ENCODE results near the gene EIF3M. TPM values are rescaled to one million over a fixed set of nuclear protein-coding genes. Genes with fewer than 3 reads are reported as not detected.

The EIF3M gene
- total and polyA plus RNA-seq, 7 donors = 215 to 585 (median 337) TPM

- Histone ChIP-seq H3K9me3 (no peaks in the 10 kb centered on the region), H3K4me3 (no peak overlapping the region), H3K36me3 (no peaks in the 10 kb centered on the region), H3K4me1 (no peaks in the 10 kb centered on the region), H3K27me3 (peaks cover 0 to 4% (median 0%) of the 10 kb centered on the region in 3 donors), H3K27ac (no peak overlapping the region)
- intact Hi-C loops (cut with DNase I) = no loop called here
- 71 to 73% methylated on average over 2 of the region's 2 CpGs for WGBS, 2 donors
- no peak for TF ChIP-seq EP300 (IDR thresholded peaks at IDR 0.05)
- no peak for TF ChIP-seq POLR2A (IDR thresholded peaks at IDR 0.05)
- no peak for TF ChIP-seq POLR2AphosphoS5 (IDR thresholded peaks at IDR 0.05)
- TF ChIP-seq CTCF (IDR thresholded peaks at IDR 0.05) = no peak
- no peak for DNase-seq
Observed at GRCh38 chr11:32575070-32575469, 8.6 kb upstream of the EIF3M start.

- intact Hi-C loops (cut with DNase I) = no loop called here
- TF ChIP-seq EP300 (IDR thresholded peaks at IDR 0.05) (no peak), POLR2AphosphoS5 (IDR thresholded peaks at IDR 0.05) (no peak), POLR2A (IDR thresholded peaks at IDR 0.05) (no peak), CTCF (IDR thresholded peaks at IDR 0.05) (no peak)
- Histone ChIP-seq H3K27ac (no peak overlapping the region), H3K27me3 (peaks cover 0 to 4% (median 0%) of the 10 kb centered on the region in 3 donors), H3K4me3 (no peak overlapping the region), H3K4me1 (no peaks in the 10 kb centered on the region), H3K9me3 (no peaks in the 10 kb centered on the region), H3K36me3 (no peaks in the 10 kb centered on the region)
- WGBS, 2 donors = 97 to 98% methylated on average over 1 of the region's 1 CpG
- no peak for DNase-seq
Observed at GRCh38 chr11:32576456-32576855, 7.2 kb upstream of the EIF3M start.

- Histone ChIP-seq H3K27ac (no peak overlapping the region), H3K4me3 (no peak overlapping the region), H3K4me1 (peaks cover 0 to 18% (median 14%) of the 10 kb centered on the region in 4 donors), H3K27me3 (no peaks in the 10 kb centered on the region), H3K9me3 (no peaks in the 10 kb centered on the region), H3K36me3 (no peaks in the 10 kb centered on the region)
- no peak for TF ChIP-seq POLR2AphosphoS5 (IDR thresholded peaks at IDR 0.05)
- no peak for TF ChIP-seq CTCF (IDR thresholded peaks at IDR 0.05)
- no peak for TF ChIP-seq EP300 (IDR thresholded peaks at IDR 0.05)
- TF ChIP-seq POLR2A (IDR thresholded peaks at IDR 0.05) = no peak
- intact Hi-C loops (cut with DNase I) = loop anchor here (10.0 kb wide), 1 partner anchor 484 kb away; no protein-coding TSS in a partner anchor
- 78 to 82% methylated on average over 2 of the region's 2 CpGs for WGBS, 2 donors
- DNase-seq = no peak
Observed at GRCh38 chr11:32580967-32581366, 2.7 kb upstream of the EIF3M start.

- WGBS, 2 donors = 67 to 78% methylated on average over 3 of the region's 3 CpGs
- DNase-seq = no peak
- H3K4me1 ChIP-seq = peaks cover 0 to 22% (median 18%) of the 10 kb centered on the region in 4 donors
- intact Hi-C loops (cut with DNase I) = loop anchor here (10.0 kb wide), 1 partner anchor 483 kb away; no protein-coding TSS in a partner anchor
- H3K36me3 ChIP-seq = no peaks in the 10 kb centered on the region
- no peaks in the 10 kb centered on the region for H3K9me3 ChIP-seq
- no peaks in the 10 kb centered on the region for H3K27me3 ChIP-seq
- TF ChIP-seq EP300 (IDR thresholded peaks at IDR 0.05) (no peak), CTCF (IDR thresholded peaks at IDR 0.05) (no peak), POLR2A (IDR thresholded peaks at IDR 0.05) (no peak), POLR2AphosphoS5 (IDR thresholded peaks at IDR 0.05) (no peak)
- H3K27ac ChIP-seq = no peak overlapping the region
- H3K4me3 ChIP-seq = no peak overlapping the region
Observed at GRCh38 chr11:32581556-32581955, 2.1 kb upstream of the EIF3M start.

GRCh38 chr11:32584921-32585320, 1.3 kb downstream of the EIF3M start:
- DNase-seq = no peak
- intact Hi-C loops (cut with DNase I) = loop anchor here (10.0 kb wide), 1 partner anchor 480 kb away; no protein-coding TSS in a partner anchor
- Histone ChIP-seq H3K9me3 (no peaks in the 10 kb centered on the region), H3K4me1 (peaks cover 0 to 30% (median 23%) of the 10 kb centered on the region in 4 donors), H3K27me3 (no peaks in the 10 kb centered on the region), H3K36me3 (peaks cover 0 to 14% (median 11%) of the 10 kb centered on the region in 4 donors), H3K27ac (no peak overlapping the region), H3K4me3 (peak overlapping the region; percentile 66 to 82 (median 73))
- TF ChIP-seq EP300 (IDR thresholded peaks at IDR 0.05) (no peak), CTCF (IDR thresholded peaks at IDR 0.05) (no peak), POLR2AphosphoS5 (IDR thresholded peaks at IDR 0.05) (no peak), POLR2A (IDR thresholded peaks at IDR 0.05) (no peak)
- 6 to 21% methylated on average over 7 of the region's 7 CpGs for WGBS, 2 donors
